Trophoblast cell (in vitro differentiated cells and primary cell): ENCODE measurements around the gene DTNB.

Experiments used
- DNase-seq, 2 donors: peaks; one replicate each; pipeline ENCODE4 v3.0.0-alpha.2; 2016
- H2AFZ ChIP-seq: 2 replicates; pipeline ENCODE4 v1.6.1; 2013; ENCODE audit warnings: low read length, moderate library complexity, mild to moderate bottlenecking; ENCODE audit not compliant: insufficient read depth, poor library complexity
- H2AK5ac ChIP-seq: 2 replicates; pipeline ENCODE4 v1.6.1; 2013; ENCODE audit warnings: mild to moderate bottlenecking, low read length
- H2BK120ac ChIP-seq: 2 replicates; pipeline ENCODE4 v1.6.1; 2013; ENCODE audit warnings: low read length, mild to moderate bottlenecking, moderate library complexity; ENCODE audit not compliant: insufficient read depth, poor library complexity
- H2BK12ac ChIP-seq: 2 replicates; pipeline ENCODE4 v1.6.1; 2013; ENCODE audit warnings: mild to moderate bottlenecking, low read length, moderate library complexity
- H2BK5ac ChIP-seq: 2 replicates; pipeline ENCODE4 v1.6.1; 2013; ENCODE audit warnings: low read length, low read depth, moderate library complexity, mild to moderate bottlenecking; ENCODE audit not compliant: poor library complexity
- H3K14ac ChIP-seq: 2 replicates; pipeline ENCODE4 v1.6.1; 2013; ENCODE audit warnings: mild to moderate bottlenecking, low read length
- H3K18ac ChIP-seq: 2 replicates; pipeline ENCODE4 v1.6.1; 2013; ENCODE audit warnings: mild to moderate bottlenecking, low read length
- H3K23ac ChIP-seq: 2 replicates; pipeline ENCODE4 v1.6.1; 2013; ENCODE audit warnings: low read length
- H3K27ac ChIP-seq: 2 replicates; pipeline ENCODE4 v1.5.1; 2013; ENCODE audit warnings: low read depth, mild to moderate bottlenecking, inconsistent platforms, low read length, moderate library complexity
- H3K27me3 ChIP-seq: 2 replicates; pipeline ENCODE4 v1.6.1; 2013; ENCODE audit warnings: inconsistent platforms, mild to moderate bottlenecking, low read length, moderate library complexity; ENCODE audit not compliant: insufficient read depth
- H3K36me3 ChIP-seq, 2 experiments: 1 replicate in 1 of 2; 2 replicates in 1 of 2; pipeline ENCODE4 v1.6.1; 2013; ENCODE audit warnings: low read length in 2 of 2, mild to moderate bottlenecking in 2 of 2, moderate library complexity in 1 of 2; ENCODE audit not compliant: insufficient read depth in 2 of 2, control insufficient read depth in 1 of 2
- H3K4ac ChIP-seq: 2 replicates; pipeline ENCODE4 v1.6.1; 2013; ENCODE audit warnings: low read depth, mild to moderate bottlenecking, low read length, moderate library complexity
- H3K4me1 ChIP-seq, 2 experiments: 1 replicate in 1 of 2; 2 replicates in 1 of 2; pipeline ENCODE4 v1.6.1; 2013; ENCODE audit warnings: low read length in 2 of 2, mild to moderate bottlenecking in 2 of 2, moderate library complexity in 1 of 2; ENCODE audit not compliant: insufficient read depth in 2 of 2, control insufficient read depth in 1 of 2
- H3K4me2 ChIP-seq: 2 replicates; pipeline ENCODE4 v1.6.1; 2013; ENCODE audit warnings: inconsistent platforms, mild to moderate bottlenecking, low read length, moderate library complexity
- H3K4me3 ChIP-seq: 2 replicates; pipeline ENCODE4 v1.5.1; 2013; ENCODE audit warnings: mild to moderate bottlenecking, low read depth, low read length, inconsistent platforms
- H3K79me1 ChIP-seq: one replicate; pipeline ENCODE4 v1.6.1; 2013; ENCODE audit warnings: low read length
- H3K79me2 ChIP-seq: 2 replicates; pipeline ENCODE4 v1.6.1; 2013; ENCODE audit warnings: low read length, mild to moderate bottlenecking; ENCODE audit not compliant: control insufficient read depth, insufficient read depth, poor library complexity
- H3K9ac ChIP-seq: 2 replicates; pipeline ENCODE4 v1.6.1; 2013; ENCODE audit warnings: mild to moderate bottlenecking, low read length
- H3K9me3 ChIP-seq: 2 replicates; pipeline ENCODE4 v1.6.1; 2013; ENCODE audit warnings: low read depth, mild to moderate bottlenecking, control low read depth, inconsistent platforms, low read length; ENCODE audit not compliant: insufficient read depth
- H4K12ac ChIP-seq: 2 replicates; pipeline ENCODE4 v1.6.1; 2013; ENCODE audit warnings: low read depth, mild to moderate bottlenecking, low read length, moderate library complexity
- H4K8ac ChIP-seq: 2 replicates; pipeline ENCODE4 v1.6.1; 2013; ENCODE audit warnings: low read depth, mild to moderate bottlenecking, low read length, moderate library complexity
- H4K91ac ChIP-seq: one replicate; pipeline ENCODE4 v1.6.1; 2013; ENCODE audit warnings: low read depth, mild to moderate bottlenecking, low read length, moderate library complexity
- WGBS: extraction: QIAGEN DNeasy Blood & Tissue Kit; methylation state at CpG from one replicate; pipeline ENCODE4 v1.1.7; 2013; ENCODE audit warnings: missing lambda C conversion rate; ENCODE audit not compliant: insufficient read length, insufficient coverage; ENCODE audit errors: extremely low coverage; 5-methylcytosine and 5-hydroxymethylcytosine counted together

Gene DTNB

DNA sequence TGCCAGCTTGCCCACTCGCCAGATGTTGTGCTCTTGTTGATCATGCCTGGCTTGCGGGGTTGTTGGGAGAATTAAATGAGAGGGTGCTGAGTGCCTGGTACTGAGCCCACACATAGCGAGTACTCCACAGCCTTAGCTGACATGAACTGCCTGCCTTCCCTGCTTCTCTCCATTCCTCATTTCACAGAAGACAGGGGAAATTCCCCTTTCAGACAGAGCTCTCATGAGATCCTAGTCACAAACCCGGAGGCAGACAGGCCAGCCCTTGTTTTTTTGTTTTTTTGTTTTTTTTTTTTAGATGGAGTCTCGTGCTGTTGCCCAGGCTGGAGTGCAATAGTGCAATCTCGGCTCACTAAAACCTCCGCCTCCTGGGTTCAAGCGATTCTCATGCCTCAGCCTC is 314.5 kb downstream of the DTNB start:
- H3K79me2 ChIP-seq, result no peaks in the 10 kb centered on the region
- H4K91ac ChIP-seq, result no peak overlapping the region
- H3K79me1 ChIP-seq, result no peaks in the 10 kb centered on the region
- no peak overlapping the region for H2AK5ac ChIP-seq
- no peak overlapping the region for H4K12ac ChIP-seq
- H2AFZ ChIP-seq, result no peak overlapping the region
- no peaks in the 10 kb centered on the region for H3K36me3 ChIP-seq
- no peak for DNase-seq
- H3K9me3 ChIP-seq, result peaks cover under 1% of the 10 kb centered on the region
- H3K4me2 ChIP-seq, result no peak overlapping the region
- no peak overlapping the region for H2BK5ac ChIP-seq
- H3K4me1 ChIP-seq, result no peaks in the 10 kb centered on the region
- no peak overlapping the region for H3K4ac ChIP-seq
- H2BK120ac ChIP-seq, result no peak overlapping the region
- no CpG with 5 or more reads among the region's 8 CpGs for WGBS
- no peak overlapping the region for H3K27ac ChIP-seq
- H4K8ac ChIP-seq, result no peak overlapping the region
- no peak overlapping the region for H2BK12ac ChIP-seq
- H3K27me3 ChIP-seq, result no peaks in the 10 kb centered on the region
- H3K14ac ChIP-seq, result no peak overlapping the region
- no peak overlapping the region for H3K4me3 ChIP-seq
- H3K18ac ChIP-seq, result no peak overlapping the region
- no peak overlapping the region for H3K23ac ChIP-seq
- H3K9ac ChIP-seq, result no peak overlapping the region

DNA sequence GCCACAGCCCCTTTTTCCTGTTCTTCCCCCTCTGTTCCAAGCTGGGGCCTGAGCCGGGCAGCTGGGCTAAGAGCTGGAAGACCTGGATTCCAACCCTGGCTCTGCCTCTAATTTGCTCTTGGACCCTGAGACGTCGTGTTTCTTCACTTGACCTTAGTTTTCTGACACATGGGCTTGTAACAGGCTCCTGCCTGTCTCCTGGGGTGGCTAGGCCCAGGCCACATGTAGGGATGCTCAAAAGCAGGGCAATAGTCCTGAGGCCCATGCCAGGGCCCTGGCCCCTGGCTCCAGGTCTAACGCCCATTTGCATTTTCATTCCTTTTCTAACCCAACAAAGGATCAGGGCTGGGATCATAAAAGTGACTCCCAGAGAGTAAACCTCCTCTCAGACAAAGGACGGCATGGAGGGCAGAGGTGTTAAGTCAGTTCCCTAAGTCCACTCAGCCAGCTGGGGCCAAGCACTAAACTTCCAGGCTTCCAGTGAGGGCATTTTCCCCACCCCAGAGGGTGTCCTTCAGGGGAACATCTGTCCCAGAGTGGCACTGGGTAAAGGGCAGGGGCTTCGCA is 315.0 kb downstream of the DTNB start:
- Histone ChIP-seq H4K12ac (no peak overlapping the region), H3K4me3 (no peak overlapping the region), H3K36me3 (no peaks in the 10 kb centered on the region), H3K79me1 (no peaks in the 10 kb centered on the region), H4K8ac (no peak overlapping the region), H2AFZ (no peak overlapping the region), H3K14ac (no peak overlapping the region), H3K18ac (no peak overlapping the region), H3K27me3 (no peaks in the 10 kb centered on the region), H2AK5ac (no peak overlapping the region), H4K91ac (no peak overlapping the region), H3K4me1 (no peaks in the 10 kb centered on the region), H3K4me2 (no peak overlapping the region), H3K27ac (no peak overlapping the region), H3K9me3 (no peaks in the 10 kb centered on the region), H2BK12ac (no peak overlapping the region), H2BK5ac (no peak overlapping the region), H3K9ac (no peak overlapping the region), H3K79me2 (no peaks in the 10 kb centered on the region), H3K23ac (no peak overlapping the region), H3K4ac (no peak overlapping the region), H2BK120ac (no peak overlapping the region)
- no peak for DNase-seq
- WGBS, result no CpG with 5 or more reads among the region's 6 CpGs

DNA sequence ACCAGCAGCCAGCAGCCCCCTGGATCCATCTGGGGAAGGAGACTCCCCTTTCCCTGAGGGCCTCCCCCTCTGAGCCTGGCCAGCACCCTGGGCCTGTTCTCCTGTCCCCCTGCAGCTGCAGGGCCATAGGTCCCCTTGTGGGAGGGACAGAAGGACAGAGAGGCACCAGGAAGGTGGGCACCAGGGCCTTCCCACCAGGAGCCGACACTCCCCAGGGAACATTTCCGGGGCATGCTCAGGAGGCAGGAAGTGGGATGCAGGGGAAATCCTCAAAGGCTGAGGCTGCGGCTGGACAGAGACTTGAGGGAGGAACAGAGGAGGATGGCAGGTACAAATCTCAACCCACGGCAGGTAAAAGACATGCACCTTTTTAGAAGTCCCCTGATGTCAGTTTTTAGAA is 317.3 kb downstream of the DTNB start:
- Histone ChIP-seq H3K9me3 (no peaks in the 10 kb centered on the region), H4K8ac (no peak overlapping the region), H3K79me2 (no peaks in the 10 kb centered on the region), H2BK5ac (no peak overlapping the region), H3K18ac (no peak overlapping the region), H3K9ac (no peak overlapping the region), H2AK5ac (no peak overlapping the region), H3K36me3 (no peaks in the 10 kb centered on the region), H3K23ac (no peak overlapping the region), H2BK12ac (no peak overlapping the region), H4K12ac (no peak overlapping the region), H2BK120ac (no peak overlapping the region), H2AFZ (no peak overlapping the region), H3K4me2 (no peak overlapping the region), H3K79me1 (no peaks in the 10 kb centered on the region), H4K91ac (no peak overlapping the region), H3K4me3 (no peak overlapping the region), H3K14ac (no peak overlapping the region), H3K4ac (no peak overlapping the region), H3K4me1 (no peaks in the 10 kb centered on the region), H3K27me3 (no peaks in the 10 kb centered on the region), H3K27ac (no peak overlapping the region)
- DNase-seq, result no peak
- WGBS, result no CpG with 5 or more reads among the region's 4 CpGs

DNA sequence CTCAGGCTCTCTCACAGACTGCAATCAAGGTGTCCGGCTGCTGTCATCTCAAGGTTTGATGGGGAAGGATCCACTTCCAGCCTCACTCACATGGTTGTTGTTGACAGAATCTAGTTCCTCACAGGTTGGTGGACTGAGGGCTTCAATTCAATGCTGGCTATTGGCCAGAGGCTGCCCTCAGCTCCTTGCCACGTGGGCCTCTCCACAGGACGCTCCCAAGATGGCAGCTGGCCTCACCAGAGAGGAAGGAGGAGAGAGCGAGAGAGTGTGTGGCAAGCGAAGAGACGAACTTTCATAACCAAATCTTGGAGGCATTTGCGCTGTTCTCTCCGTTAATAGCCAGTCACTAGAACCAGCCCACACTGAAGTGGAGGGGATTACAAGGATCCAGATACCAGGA is 318.1 kb downstream of the DTNB start:
- Histone ChIP-seq H3K79me2 (no peaks in the 10 kb centered on the region), H3K9me3 (no peaks in the 10 kb centered on the region), H4K8ac (no peak overlapping the region), H3K4me2 (no peak overlapping the region), H2AK5ac (no peak overlapping the region), H2BK12ac (no peak overlapping the region), H3K79me1 (no peaks in the 10 kb centered on the region), H3K23ac (no peak overlapping the region), H3K27ac (no peak overlapping the region), H3K14ac (no peak overlapping the region), H3K4me1 (no peaks in the 10 kb centered on the region), H4K91ac (no peak overlapping the region), H3K4ac (no peak overlapping the region), H3K27me3 (no peaks in the 10 kb centered on the region), H2BK120ac (no peak overlapping the region), H4K12ac (no peak overlapping the region), H3K18ac (no peak overlapping the region), H3K9ac (no peak overlapping the region), H2AFZ (no peak overlapping the region), H3K4me3 (no peak overlapping the region), H3K36me3 (no peaks in the 10 kb centered on the region), H2BK5ac (no peak overlapping the region)
- no peak for DNase-seq
- WGBS, result no CpG with 5 or more reads among the region's 8 CpGs
